Mucosa of gallbladder (tissue), 1 donor: ENCODE data around the gene PLEKHD1. TPM values are rescaled to one million over a fixed set of nuclear protein-coding genes. Genes with fewer than 3 reads are reported as not detected.

Experiments
- DNase-seq: peaks from one replicate; pipeline ENCODE4 v3.0.0-alpha.2; 2020; ENCODE audit warnings: low spot score
- total RNA-seq: library from RNA; stranded (reverse); gene quantifications from one replicate; pipeline ENCODE4 v1.2.1, GENCODE V29; 2021
- donor health status: DM: no; HTN: no; CAD: no.

Gene PLEKHD1
- total RNA-seq, 1 donor from 2014 or later, result 0.06 TPM

DNA sequence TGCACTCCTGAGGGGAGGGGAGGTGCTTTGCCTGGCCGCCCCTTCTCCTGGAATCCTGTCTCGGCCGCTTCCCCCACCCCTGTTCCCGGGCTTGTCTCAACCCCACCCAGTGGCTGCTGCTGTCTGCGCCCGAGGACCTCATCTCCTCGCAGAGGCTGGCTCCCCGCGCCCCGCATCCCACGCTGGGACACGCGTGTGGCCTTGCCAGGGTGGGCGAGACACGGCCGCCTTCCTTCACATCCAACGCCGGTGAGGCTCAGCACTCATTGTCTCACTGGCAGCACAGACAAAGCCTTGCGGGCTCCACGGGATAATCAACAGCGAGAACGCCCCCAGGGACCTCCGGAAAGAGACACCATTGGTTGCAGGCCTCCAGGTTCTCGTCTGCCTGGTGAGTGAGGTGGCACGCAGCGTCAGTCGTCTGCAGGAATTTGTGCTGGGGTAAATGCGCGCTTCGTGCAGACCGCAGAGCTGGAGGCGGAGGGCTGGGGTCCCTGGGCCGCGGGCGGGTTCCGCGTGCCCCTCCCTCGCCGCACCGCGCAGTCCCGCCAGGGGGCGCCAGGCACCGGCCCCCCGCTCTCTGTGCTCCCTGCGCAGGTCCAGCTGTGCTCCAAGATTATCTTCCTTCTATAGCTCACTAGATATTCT is 63.3 kb downstream of the PLEKHD1 start:
- no peak for DNase-seq

GRCh38 chr14:69548566-69548965 is 64.0 kb downstream of the PLEKHD1 start:
- DNase-seq, result no peak

GRCh38 chr14:69551511-69551910 is 67.0 kb downstream of the PLEKHD1 start:
- DNase-seq, result no peak

- no peak for DNase-seq
These were observed 68.7 kb downstream of the PLEKHD1 start for GRCh38 chr14:69553252-69553651.

DNA sequence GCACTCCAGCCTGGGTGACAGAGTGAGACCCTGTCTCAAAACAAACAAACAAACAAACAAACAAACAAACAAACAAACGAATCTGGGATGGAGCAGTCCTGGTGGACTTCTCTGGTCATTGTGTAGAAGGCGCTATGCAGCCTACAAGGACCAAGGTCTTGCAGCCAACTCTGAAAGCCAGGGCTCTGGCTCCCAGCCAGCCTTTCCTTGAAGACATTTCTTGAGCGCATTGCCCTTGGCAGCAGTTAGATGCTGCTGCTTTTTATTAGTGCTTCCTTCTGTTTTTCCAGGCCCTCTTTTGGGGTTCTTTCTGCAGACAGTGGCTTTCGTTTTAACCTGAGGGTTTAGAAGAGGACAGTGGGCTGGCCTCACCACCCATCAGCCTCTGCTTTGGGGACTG is 70.0 kb downstream of the PLEKHD1 start:
- peak; percentile 23 for DNase-seq

- no peak for DNase-seq
These were observed 74.2 kb downstream of the PLEKHD1 start for GRCh38 chr14:69558774-69559173.

DNA sequence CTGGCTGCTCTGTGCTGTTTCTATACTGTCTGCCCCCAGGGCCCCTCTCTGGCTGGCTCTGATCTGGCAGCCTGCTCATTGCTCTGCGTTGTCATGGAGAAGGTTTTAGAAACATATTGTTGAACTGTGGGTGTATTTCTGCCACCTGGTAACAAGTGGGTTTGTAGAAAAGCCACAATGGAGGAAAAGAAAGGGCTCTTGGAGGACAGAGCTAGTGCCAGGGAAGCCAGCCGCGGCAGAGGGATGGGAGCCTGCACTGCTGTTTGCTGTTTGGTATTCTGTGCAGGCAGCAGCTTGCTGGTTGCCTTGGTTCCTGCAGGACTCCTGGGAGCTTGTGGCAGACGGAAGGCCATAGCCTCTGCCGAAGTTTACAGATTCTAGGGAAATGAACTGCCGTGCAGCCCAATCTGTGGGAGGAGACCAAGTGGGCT is 75.1 kb downstream of the PLEKHD1 start:
- no peak for DNase-seq

DNA sequence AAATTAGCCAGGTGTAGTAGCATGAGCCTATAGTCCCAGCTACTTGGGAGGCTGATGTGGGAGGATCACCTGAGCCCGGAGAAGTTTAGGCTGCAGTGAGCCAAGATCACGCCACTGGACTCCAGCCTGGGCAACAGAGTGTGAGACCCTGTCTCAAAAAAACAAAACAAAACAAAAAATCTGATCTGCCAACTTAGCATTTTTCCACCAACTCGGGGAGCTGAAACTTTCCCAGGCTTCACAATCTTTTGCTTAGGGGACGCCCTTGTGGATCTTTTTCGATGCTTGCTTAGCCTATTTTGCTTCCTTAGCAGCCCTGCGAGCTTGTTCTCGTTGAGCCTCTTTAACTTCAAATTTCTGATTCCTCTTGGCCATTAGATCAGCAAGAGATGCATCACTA is 76.3 kb downstream of the PLEKHD1 start:
- DNase-seq, result no peak

GRCh38 chr14:69561893-69562292 is 77.4 kb downstream of the PLEKHD1 start:
- no peak for DNase-seq

- DNase-seq, result no peak
These were observed 83.0 kb downstream of the PLEKHD1 start for GRCh38 chr14:69567563-69567962.

DNA sequence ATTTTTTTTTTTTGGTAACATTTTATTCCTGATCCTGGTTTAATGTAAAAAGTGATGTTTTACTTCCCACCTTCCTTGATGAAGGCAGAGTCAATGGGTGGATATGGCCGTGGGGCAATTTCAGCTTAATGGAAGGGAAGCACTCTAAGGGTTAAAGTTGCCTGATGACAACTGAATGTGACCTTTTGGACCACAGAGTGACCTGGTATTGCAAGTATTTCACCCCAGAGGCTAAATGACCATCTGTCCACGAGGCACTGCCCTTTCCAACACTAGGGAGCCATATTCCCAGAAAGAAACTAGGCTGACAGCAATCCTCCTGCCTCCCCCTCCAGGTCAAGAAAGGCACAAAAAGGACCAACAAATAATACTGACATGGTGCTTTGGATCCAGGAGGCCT is 85.3 kb downstream of the PLEKHD1 start:
- no peak for DNase-seq

DNA sequence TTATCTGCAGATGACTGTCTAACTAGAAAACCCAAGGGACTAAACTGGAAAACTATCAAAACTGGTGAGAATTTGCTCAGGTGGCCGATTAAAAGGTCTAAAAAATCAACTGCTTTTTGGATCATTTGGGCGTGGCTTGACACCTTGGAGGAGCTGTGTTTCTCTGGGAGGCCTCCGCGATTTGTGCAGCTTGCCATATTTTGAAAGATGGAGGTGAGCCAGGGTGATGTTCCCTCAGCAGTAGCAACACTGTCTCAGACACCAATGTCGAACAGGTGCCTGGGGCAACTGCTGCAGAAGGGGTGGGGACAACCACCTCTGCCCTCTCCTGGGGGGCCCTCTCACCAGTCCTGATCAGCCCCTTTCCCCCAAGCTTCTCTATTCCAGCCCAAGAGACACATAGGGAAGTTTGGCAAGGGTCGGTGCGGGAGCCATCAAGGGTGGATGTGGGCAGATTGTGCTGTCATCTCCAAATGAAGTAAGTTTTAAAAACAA is 86.4 kb downstream of the PLEKHD1 start:
- DNase-seq, result no peak

- DNase-seq, result no peak
These were observed 87.0 kb downstream of the PLEKHD1 start for GRCh38 chr14:69571449-69572029.

DNA sequence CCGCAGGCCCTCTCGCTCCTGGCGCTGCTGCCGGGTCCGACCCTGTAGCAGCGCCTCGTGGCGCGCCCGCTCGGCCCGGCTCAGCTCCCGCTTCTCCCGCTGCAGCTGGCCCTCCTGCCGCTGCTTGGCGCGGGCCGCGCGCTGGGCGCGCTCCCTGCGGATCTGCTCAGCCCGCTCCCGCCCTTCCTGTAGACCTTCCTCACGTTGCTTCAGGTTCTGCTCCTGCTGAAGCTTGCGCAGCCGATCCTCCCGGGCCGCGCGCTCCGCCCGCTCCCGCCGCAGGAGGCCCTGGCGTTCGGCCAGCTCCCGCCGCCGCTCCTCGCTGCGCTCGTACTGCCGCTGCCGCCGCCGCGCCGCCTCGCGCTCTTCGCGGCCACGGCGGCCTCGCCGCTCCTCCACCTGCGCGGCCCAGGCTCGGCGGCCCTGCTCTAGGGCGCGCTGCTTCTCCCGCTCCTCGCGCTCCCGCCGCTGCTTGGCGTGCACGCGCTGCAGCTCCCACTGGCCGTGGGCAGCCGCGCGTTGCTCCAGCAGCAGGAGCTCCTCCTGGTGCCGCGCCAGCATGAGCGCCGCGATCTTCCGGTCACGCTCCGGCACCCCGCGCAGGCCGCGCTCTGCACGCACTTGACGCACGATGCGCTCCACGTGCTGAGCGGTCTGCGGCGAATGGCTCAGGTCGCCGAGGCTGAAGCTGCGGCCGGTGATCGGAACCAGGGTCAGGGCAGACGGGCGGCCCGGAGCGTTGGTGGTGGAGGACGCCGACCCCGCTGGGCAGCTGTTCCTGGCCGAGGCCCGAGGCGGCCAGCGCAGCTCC is 87.7 kb downstream of the PLEKHD1 start:
- no peak for DNase-seq

GRCh38 chr14:69572841-69573135 is 88.3 kb downstream of the PLEKHD1 start:
- no peak for DNase-seq

GRCh38 chr14:69573205-69573830 is 88.8 kb downstream of the PLEKHD1 start:
- no peak for DNase-seq

DNA sequence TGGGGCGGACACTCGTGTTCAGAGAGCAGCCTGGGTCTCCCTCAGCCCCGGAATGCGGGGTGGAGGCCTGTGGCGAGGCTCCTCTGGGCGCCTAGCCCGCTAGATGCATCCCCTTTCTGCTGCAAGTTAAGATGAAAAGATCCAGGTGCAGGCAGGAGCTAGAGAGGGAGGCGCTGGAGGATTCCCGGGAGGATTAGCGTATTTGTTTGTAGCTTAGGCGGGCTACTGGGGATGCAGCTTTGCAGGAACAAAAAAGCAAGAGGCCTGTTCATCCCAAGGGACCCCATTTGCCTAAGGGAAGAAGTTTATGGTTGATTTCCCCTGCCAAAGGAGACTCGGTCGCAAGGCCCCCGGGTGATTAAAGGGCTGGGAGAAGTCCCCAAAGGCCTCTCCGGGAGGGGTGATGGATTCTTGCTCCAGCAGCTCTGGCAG is 89.3 kb downstream of the PLEKHD1 start:
- DNase-seq, result no peak

DNA sequence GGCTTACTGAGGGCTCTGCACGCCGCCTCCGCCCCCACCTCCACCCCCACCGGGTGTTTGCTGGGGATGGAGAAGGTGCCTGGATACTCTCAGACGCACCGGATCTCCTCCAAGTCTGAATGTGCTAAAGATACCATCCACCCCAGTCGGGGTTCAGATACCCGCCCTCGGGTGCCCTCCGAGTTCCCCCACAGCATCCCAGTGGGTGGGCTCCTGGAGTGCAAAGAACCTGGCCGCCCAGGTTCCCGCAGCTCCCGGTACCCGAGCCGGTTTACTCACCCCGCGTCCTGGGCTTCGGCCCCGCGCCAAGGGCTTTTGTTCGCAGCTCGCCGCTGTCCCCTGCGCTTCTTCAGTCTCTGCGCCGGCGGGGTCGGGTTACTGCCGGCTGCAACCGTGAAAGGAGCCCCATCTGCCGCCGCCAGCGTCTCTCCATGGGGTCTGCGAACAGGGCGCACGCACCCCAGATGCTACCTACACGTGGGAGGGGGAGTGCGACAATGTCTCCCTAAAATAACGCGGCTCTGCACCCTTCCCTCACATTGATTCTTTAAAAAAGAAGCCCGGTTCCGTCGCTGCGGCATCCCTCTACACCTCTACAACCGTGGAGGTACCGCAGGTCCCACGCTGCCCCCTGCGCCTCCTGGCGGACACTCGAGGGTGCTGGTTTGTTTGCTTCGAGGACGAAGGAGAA is 89.9 kb downstream of the PLEKHD1 start, which contains the start of gene CCDC177:
Gene CCDC177 (minus strand): TSS at position 609 of the 691 bp plus-strand sequence. CDS start 1,249 bp downstream, outside the sequence.
- DNase-seq, result peak; percentile 48

- DNase-seq, result no peak
These were observed 90.4 kb downstream of the PLEKHD1 start for GRCh38 chr14:69574954-69575295.

DNA sequence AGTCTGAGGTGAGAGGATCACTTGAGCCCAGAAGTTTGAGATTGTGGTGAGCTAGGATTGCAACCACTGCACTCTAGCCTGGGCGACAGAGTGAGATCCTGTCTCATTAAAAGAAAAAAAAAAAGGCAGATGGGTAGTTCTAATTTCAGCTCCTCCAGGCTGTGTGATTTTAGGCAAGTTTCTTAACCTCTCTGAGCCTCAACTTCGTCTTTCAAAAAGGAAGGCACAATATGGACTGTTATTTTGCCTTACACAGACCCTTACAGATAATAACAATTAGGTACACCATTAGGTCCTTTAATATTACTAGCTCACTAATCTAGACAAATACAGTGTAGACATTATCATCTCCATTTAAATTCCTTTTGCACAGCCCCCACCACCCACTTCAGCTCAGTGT is 94.9 kb downstream of the PLEKHD1 start:
- no peak for DNase-seq

DNA sequence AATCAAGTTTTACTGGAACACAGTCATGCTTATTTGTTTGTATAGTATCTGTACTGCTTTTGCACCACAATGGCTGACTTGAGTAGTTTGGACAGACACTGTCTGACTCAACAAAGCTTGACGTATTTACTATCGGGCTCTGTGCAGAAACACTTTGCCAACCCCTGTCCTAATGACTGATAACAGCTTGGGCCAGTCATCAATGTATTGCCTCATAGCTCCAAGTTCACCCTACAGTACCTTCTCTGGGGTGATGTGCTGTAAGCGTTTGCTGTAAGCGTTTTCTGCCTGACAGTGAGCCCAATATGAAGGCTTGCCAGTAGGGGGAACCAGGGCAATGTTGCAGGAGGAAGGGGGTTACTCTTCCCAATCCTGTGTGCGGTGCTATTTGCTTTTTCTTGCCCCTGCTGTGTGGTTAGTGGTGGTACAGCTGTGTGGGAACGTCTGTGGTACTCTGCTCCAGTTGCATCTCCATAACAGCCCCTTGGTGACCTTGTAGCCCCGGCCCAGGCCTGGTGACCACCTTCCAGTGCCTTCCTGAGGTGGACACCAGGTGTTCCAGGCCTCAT is 95.6 kb downstream of the PLEKHD1 start:
- peak; percentile 40 for DNase-seq
